Gastrocnemius medialis (tissue), 4 donors: Measurements from ENCODE around the gene NUDC. TPM values are rescaled to one million over a fixed set of nuclear protein-coding genes. Genes with fewer than 3 reads are reported as not detected.

Experiments used
- ATAC-seq, 2 donors: fragments of 150-250 bp; one replicate each; pipeline ENCODE4 v1.9.1; 2016
- DNase-seq, 2 donors: peaks; one replicate each; pipeline ENCODE4 v3.0.0-alpha.2; 2019
- H3K27ac ChIP-seq, 4 donors: fragments of 200-600 bp; sonication (generic); 1 replicate in 1 of 4; 2 replicates in 3 of 4; pipeline ENCODE4 v1.5.1; 2016 to 2018; ENCODE audit warnings: mild to moderate bottlenecking in 2 of 4, moderate library complexity in 1 of 4
- H3K27me3 ChIP-seq, 3 donors: fragments of 200-600 bp; sonication (generic) in 2 of 3; 1 replicate in 1 of 3; 2 replicates in 2 of 3; pipeline versions ENCODE4 v1.5.1 to v1.6.0; 2016 to 2019; ENCODE audit warnings: mild to moderate bottlenecking in 1 of 3, moderate library complexity in 1 of 3
- H3K36me3 ChIP-seq, 2 donors: fragments of 200-600 bp; sonication (generic) in 1 of 2; one replicate each; pipeline ENCODE4 v1.5.1; 2017 to 2018
- H3K4me1 ChIP-seq, 2 donors: fragments of 200-600 bp; sonication (generic) in 1 of 2; one replicate each; pipeline ENCODE4 v1.5.1; 2016 to 2017; ENCODE audit warnings: mild to moderate bottlenecking in 2 of 2
- H3K4me3 ChIP-seq, 4 donors: fragments of 200-600 bp; sonication (generic) in 3 of 4; 1 replicate in 1 of 4; 2 replicates in 3 of 4; pipeline ENCODE4 v1.5.1; 2016 to 2019; ENCODE audit warnings: mild to moderate bottlenecking in 2 of 4
- H3K9me3 ChIP-seq, 3 donors: fragments of 200-600 bp; sonication (generic) in 2 of 3; 1 replicate in 1 of 3; 2 replicates in 2 of 3; pipeline ENCODE4 v1.5.1; 2016 to 2019
- CTCF ChIP-seq, 5 experiments: fragments of 450-650 bp in 3 of 5; fragments of 200-600 bp in 2 of 5; sonication (generic) in 2 of 5; IDR thresholded peaks in 4 of 5; conservative IDR thresholded peaks in 1 of 5; 1 replicate in 4 of 5; 2 replicates in 1 of 5; pipeline ENCODE4 v1.5.1; 2016 to 2019; ENCODE audit warnings: antibody characterized with exemption in 5 of 5, mild to moderate bottlenecking in 3 of 5, moderate library complexity in 3 of 5
- POLR2A ChIP-seq, 2 donors: fragments of 450-650 bp; IDR thresholded peaks; one replicate each; pipeline ENCODE4 v1.6.1; 2017; ENCODE audit warnings: antibody characterized with exemption in 2 of 2, mild to moderate bottlenecking in 2 of 2, moderate library complexity in 2 of 2
- in situ Hi-C, 4 donors: fragments of 200-750 bp; cut with MboI; loops; one replicate each; pipeline versions ENCODE4 v1.15.0 to v1.8.0; 2017; ENCODE audit warnings: low sequenced_read_pairs in 4 of 4
- intact Hi-C: fragments of 100-400 bp; cut with DNase I; formaldehyde crosslinking; loops from one replicate; pipeline ENCODE4 v1.15.1; 2023; ENCODE audit warnings: low total_unique reads
- total RNA-seq, 4 donors: library from RNA; depleted of rRNA; stranded (reverse); fragments of >200 nt; gene quantifications; one replicate each; pipeline versions ENCODE4 v1.1.0 to v1.2.3, GENCODE V29; 2016

The NUDC gene
- total RNA-seq, 4 donors from 2014 or later, result 39.9 to 83.5 (median 70.6) TPM

- Histone ChIP-seq H3K36me3 (no peaks in the 10 kb centered on the region), H3K27me3 (no peaks in the 10 kb centered on the region), H3K4me1 (peaks cover 8 to 9% of the 10 kb centered on the region in 2 donors), H3K9me3 (no peaks in the 10 kb centered on the region), H3K27ac (no peak overlapping the region), H3K4me3 (no peak overlapping the region)
- DNase-seq (no peak), ATAC-seq (no peak)
- in situ Hi-C loops (no loop called here), intact Hi-C loops (no loop called here)
- no peak for TF ChIP-seq POLR2A (IDR thresholded peaks at IDR 0.05)
- TF ChIP-seq CTCF (IDR thresholded peaks at IDR 0.05 in 4 of 5, conservative IDR thresholded peaks at IDR 0.05 in 1 of 5), result no peak
Measured at GRCh38 chr1:26911399-26912146, 10.0 kb upstream of the NUDC start.

GRCh38 chr1:26912147-26912490 is 9.4 kb upstream of the NUDC start:
- in situ Hi-C loops, result no loop called here
- TF ChIP-seq CTCF (IDR thresholded peaks at IDR 0.05 in 4 of 5, conservative IDR thresholded peaks at IDR 0.05 in 1 of 5) (no peak), POLR2A (IDR thresholded peaks at IDR 0.05) (no peak)
- no peak overlapping the region for H3K4me3 ChIP-seq
- H3K9me3 ChIP-seq, result no peaks in the 10 kb centered on the region
- peaks cover 8 to 9% of the 10 kb centered on the region in 2 donors for H3K4me1 ChIP-seq
- no peak for DNase-seq
- H3K27me3 ChIP-seq, result no peaks in the 10 kb centered on the region
- intact Hi-C loops, result no loop called here
- no peak overlapping the region for H3K27ac ChIP-seq
- H3K36me3 ChIP-seq, result no peaks in the 10 kb centered on the region
- no peak for ATAC-seq

GRCh38 chr1:26913389-26913753 is 8.2 kb upstream of the NUDC start:
- peak in 1 of 2 donors; percentile 4 for ATAC-seq
- Histone ChIP-seq H3K27ac (peak overlapping the region; percentile 72 to 74 (median 73)), H3K9me3 (no peaks in the 10 kb centered on the region), H3K27me3 (no peaks in the 10 kb centered on the region), H3K4me1 (peaks cover 8 to 9% of the 10 kb centered on the region in 2 donors), H3K36me3 (no peaks in the 10 kb centered on the region), H3K4me3 (peak overlapping the region in 1 of 4 donors; percentile 18)
- in situ Hi-C loops (no loop called here), intact Hi-C loops (no loop called here)
- TF ChIP-seq CTCF (IDR thresholded peaks at IDR 0.05 in 4 of 5, conservative IDR thresholded peaks at IDR 0.05 in 1 of 5) (no peak), POLR2A (IDR thresholded peaks at IDR 0.05) (no peak)
- no peak for DNase-seq

DNA sequence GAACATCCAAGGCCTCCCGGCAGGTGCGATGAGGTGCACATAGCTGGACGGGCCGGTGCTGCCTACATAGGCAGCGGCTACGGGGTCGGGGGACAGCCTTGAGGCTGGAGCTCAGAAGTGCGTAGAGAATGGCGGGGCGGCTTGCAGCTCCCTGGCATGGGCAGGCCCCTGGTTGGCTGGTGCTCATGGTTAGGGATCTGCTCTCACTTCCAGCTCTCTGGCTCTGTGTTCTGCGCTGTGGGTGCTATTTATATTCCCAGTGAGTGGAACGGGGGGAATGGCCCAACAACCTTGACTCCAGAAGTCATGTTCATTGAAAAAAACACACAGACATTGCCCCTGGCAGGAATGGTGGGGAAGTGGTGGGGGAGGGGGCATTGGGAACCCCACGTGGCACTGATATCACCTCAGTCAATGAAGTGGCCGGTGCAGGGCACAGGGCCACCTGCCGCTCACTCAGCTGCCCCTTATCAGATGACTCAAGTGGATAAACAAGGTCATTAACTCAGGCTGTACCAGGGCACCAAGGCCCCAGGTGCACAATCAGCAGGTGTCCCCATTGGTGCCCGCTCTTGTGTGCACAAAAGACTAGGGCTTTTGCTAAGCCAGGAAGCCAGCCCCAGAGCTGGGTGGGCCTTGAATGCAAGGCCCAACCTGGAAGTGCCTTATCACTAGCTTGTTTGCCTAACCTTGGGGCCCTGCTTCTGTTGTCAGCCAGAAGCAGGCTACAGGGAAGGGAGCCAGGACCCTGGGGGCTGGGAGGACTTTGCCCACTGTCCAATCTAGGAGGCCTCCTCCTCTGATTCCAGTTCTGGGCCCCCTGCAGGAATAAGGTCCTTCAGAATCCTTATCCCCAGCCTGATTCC is 7.6 kb upstream of the NUDC start, which contains the start of gene NR0B2:
Gene NR0B2 (minus strand): TSS at position 222 of the 866 bp plus-strand sequence. CDS start 35 bp downstream, at position 187.
- DNase-seq (peak; percentile 33 to 57), ATAC-seq (peak; percentile 71 to 79)
- Histone ChIP-seq H3K27ac (peak within 1 kb of the TSS; percentile 72 to 74 (median 73)), H3K4me3 (peak within 1 kb of the TSS in 1 of 4 donors; percentile 18), H3K36me3 (no peaks in the 10 kb centered on the region), H3K27me3 (no peaks in the 10 kb centered on the region), H3K9me3 (no peaks in the 10 kb centered on the region), H3K4me1 (peaks cover 8 to 9% of the 10 kb centered on the region in 2 donors)
- TF ChIP-seq POLR2A (IDR thresholded peaks at IDR 0.05) (no peak), CTCF (IDR thresholded peaks at IDR 0.05 in 4 of 5, conservative IDR thresholded peaks at IDR 0.05 in 1 of 5) (no peak)
- in situ Hi-C loops, result no loop called here
- intact Hi-C loops, result no loop called here
